IMR-90 (cell line): ENCODE data around the gene AOPEP. TPM values are rescaled to one million over a fixed set of nuclear protein-coding genes. Genes with fewer than 3 reads are reported as not detected.

Experiments
- ATAC-seq: fragments of 200-7000 bp; cut with Tn5 transposase; 2 replicates; pipeline ENCODE4 v1.9.1; 2020; ENCODE audit warnings: low read depth, mild to moderate bottlenecking, moderate library complexity
- BruUV-seq: library from RNA; stranded (reverse); fragments of 400-500 nt; replicated peaks from 2 replicates; lab custom pipeline; 2021; lab: Mats Ljungman, UMichigan
- CTCF ChIA-PET: fragments of 300-600 bp; formaldehyde crosslinking; extraction: SDS; loops from one replicate; lab custom pipeline; 2021; ENCODE audit warnings: antibody characterized with exemption; lab: Yijun Ruan, JAX
- POLR2A ChIA-PET: fragments of 300-600 bp; sonication (Branson Sonifier 250); formaldehyde crosslinking; loops from one replicate; lab custom pipeline; 2022; ENCODE audit warnings: antibody characterized with exemption; ENCODE audit not compliant: unreplicated experiment; lab: Charles Lee
- DNase-seq: peaks from one replicate; pipeline ENCODE4 v3.0.0; 2013
- H2AFZ ChIP-seq: replicated peaks from 2 replicates; pipeline ENCODE3; 2013; ENCODE audit warnings: low read length, mild to moderate bottlenecking; ENCODE audit not compliant: poor library complexity
- H2AK5ac ChIP-seq: 2 replicates; pipeline ENCODE4 v1.6.1; 2013; ENCODE audit warnings: low read depth, low read length, inconsistent platforms
- H2AK9ac ChIP-seq: replicated peaks from 2 replicates; pipeline ENCODE3; 2013; ENCODE audit warnings: mild to moderate bottlenecking, low read depth, low read length, moderate library complexity; ENCODE audit not compliant: poor library complexity
- H2BK120ac ChIP-seq: 2 replicates; pipeline ENCODE4 v1.6.1; 2013; ENCODE audit warnings: low read depth, low read length, inconsistent platforms
- H2BK15ac ChIP-seq: 3 replicates; pipeline ENCODE4 v1.6.1; 2013; ENCODE audit warnings: low read depth, low read length, inconsistent platforms
- H2BK20ac ChIP-seq: 2 replicates; pipeline ENCODE4 v1.6.1; 2013; ENCODE audit warnings: low read depth, mild to moderate bottlenecking, inconsistent platforms, low read length, moderate library complexity
- H2BK5ac ChIP-seq: 2 replicates; pipeline ENCODE4 v1.6.1; 2013; ENCODE audit warnings: mild to moderate bottlenecking, low read depth, low read length, inconsistent platforms; ENCODE audit not compliant: poor library complexity, severe bottlenecking
- H3K14ac ChIP-seq: replicated peaks from 2 replicates; pipeline ENCODE4 v1.6.1; 2013; ENCODE audit warnings: low read depth, low read length, inconsistent platforms
- H3K18ac ChIP-seq: 2 replicates; pipeline ENCODE4 v1.6.1; 2013; ENCODE audit warnings: low read depth, low read length, control low read depth
- H3K23ac ChIP-seq: 2 replicates; pipeline ENCODE4 v1.6.1; 2013; ENCODE audit warnings: low read depth, low read length, inconsistent platforms
- H3K27ac ChIP-seq: 2 replicates; pipeline ENCODE4 v1.5.1; 2013; ENCODE audit warnings: mild to moderate bottlenecking, control low read depth, low read length; ENCODE audit not compliant: insufficient read depth
- H3K27me3 ChIP-seq: 2 replicates; pipeline ENCODE4 v1.6.1; 2013; ENCODE audit warnings: low read length; ENCODE audit not compliant: control insufficient read depth, insufficient read depth
- H3K36me3 ChIP-seq: 2 replicates; pipeline ENCODE4 v1.6.1; 2013; ENCODE audit warnings: low read length, mixed read lengths; ENCODE audit not compliant: control insufficient read depth, insufficient read depth
- H3K4ac ChIP-seq: 2 replicates; pipeline ENCODE4 v1.6.1; 2013; ENCODE audit warnings: low read depth, low read length, inconsistent platforms
- H3K4me1 ChIP-seq: 2 replicates; pipeline ENCODE4 v1.6.1; 2013; ENCODE audit warnings: low read length, mixed read lengths; ENCODE audit not compliant: control insufficient read depth, insufficient read depth
- H3K4me2 ChIP-seq: 2 replicates; pipeline ENCODE4 v1.6.1; 2013; ENCODE audit warnings: low read depth, mild to moderate bottlenecking, control low read depth, low read length, moderate library complexity
- H3K4me3 ChIP-seq: 2 replicates; pipeline ENCODE4 v1.5.1; 2013; ENCODE audit warnings: low read depth, mild to moderate bottlenecking, control low read depth, low read length, moderate library complexity; ENCODE audit not compliant: insufficient read depth
- H3K56ac ChIP-seq: 2 replicates; pipeline ENCODE4 v1.6.1; 2013; ENCODE audit warnings: low read length, inconsistent platforms; ENCODE audit not compliant: insufficient read depth; ENCODE audit errors: extremely low read depth
- H3K79me1 ChIP-seq, 2 experiments: 2 replicates each; pipeline ENCODE4 v1.6.1; 2013; ENCODE audit warnings: low read length in 2 of 2, inconsistent platforms in 1 of 2, low read depth in 1 of 2
- H3K9ac ChIP-seq: 2 replicates; pipeline ENCODE4 v1.6.1; 2013; ENCODE audit warnings: low read depth, low read length, control low read depth
- H3K9me1 ChIP-seq: 2 replicates; pipeline ENCODE4 v1.6.1; 2013; ENCODE audit warnings: low read length, inconsistent platforms; ENCODE audit not compliant: insufficient read depth
- H3K9me3 ChIP-seq: 2 replicates; pipeline ENCODE4 v1.6.1; 2013; ENCODE audit warnings: low read length; ENCODE audit not compliant: control insufficient read depth, insufficient read depth
- H4K20me1 ChIP-seq: 2 replicates; pipeline ENCODE4 v1.6.1; 2013; ENCODE audit warnings: low read length, inconsistent platforms; ENCODE audit not compliant: insufficient read depth
- H4K5ac ChIP-seq: 2 replicates; pipeline ENCODE4 v1.6.1; 2013; ENCODE audit warnings: mild to moderate bottlenecking, low read depth, low read length, control low read depth
- H4K8ac ChIP-seq, 2 experiments: 2 replicates each; pipeline ENCODE4 v1.6.1; 2013; ENCODE audit warnings: low read depth in 2 of 2, low read length in 2 of 2, control low read depth in 1 of 2, inconsistent platforms in 1 of 2
- H4K91ac ChIP-seq: 2 replicates; pipeline ENCODE4 v1.6.1; 2013; ENCODE audit warnings: low read depth, low read length, inconsistent platforms; ENCODE audit not compliant: insufficient read depth
- BHLHE40 ChIP-seq: fragments of 150-350 bp; IDR thresholded peaks from 2 replicates; pipeline ENCODE4 v1.6.1; 2016; ENCODE audit warnings: mild to moderate bottlenecking, low read depth, low read length
- CEBPB ChIP-seq: IDR thresholded peaks from 2 replicates; pipeline ENCODE4 v1.6.1; 2012; ENCODE audit warnings: low read depth, low read length, improper control_type of control experiment
- FOS ChIP-seq: fragments of 150-350 bp; IDR thresholded peaks from 2 replicates; pipeline ENCODE4 v1.6.1; 2016; ENCODE audit warnings: low read depth, low read length
- MXI1 ChIP-seq: IDR thresholded peaks from 2 replicates; pipeline ENCODE4 v1.6.1; 2012; ENCODE audit warnings: low read depth, mild to moderate bottlenecking, low read length, moderate library complexity, borderline replicate concordance
- NFE2L2 ChIP-seq: fragments of 150-350 bp; IDR thresholded peaks from 2 replicates; pipeline ENCODE4 v1.6.1; 2016; ENCODE audit warnings: low read depth, mild to moderate bottlenecking, low read length
- POLR2A ChIP-seq: IDR thresholded peaks from 2 replicates; pipeline ENCODE4 v1.6.1; 2012; ENCODE audit warnings: mild to moderate bottlenecking, low read depth, low read length
- RAD21 ChIP-seq: IDR thresholded peaks from 2 replicates; pipeline ENCODE4 v1.6.1; 2012; ENCODE audit warnings: low read length, improper control_type of control experiment
- RFX5 ChIP-seq: IDR thresholded peaks from 2 replicates; pipeline ENCODE4 v1.8.0; 2012; ENCODE audit warnings: low read depth, mild to moderate bottlenecking, low read length, moderate library complexity
- SMC3 ChIP-seq: fragments of 150-350 bp; IDR thresholded peaks from 2 replicates; pipeline ENCODE4 v1.6.1; 2016; ENCODE audit warnings: low read depth, mild to moderate bottlenecking, antibody characterized with exemption, low read length, moderate library complexity
- WGBS, 2 experiments: methylation state at CpG; one replicate each; pipeline versions ENCODE4 v1.1.5 to v1.1.7; 2013; ENCODE audit warnings: missing lambda C conversion rate in 2 of 2; ENCODE audit not compliant: insufficient read length in 1 of 2; ENCODE audit errors: extremely low coverage in 2 of 2; 5-methylcytosine and 5-hydroxymethylcytosine counted together
- dilution Hi-C: fragments of 300-500 bp; cut with HindIII; formaldehyde crosslinking; loops from one replicate; pipeline ENCODE4 v1.14.3; 2018; ENCODE audit warnings: low sequenced_read_pairs; ENCODE audit not compliant: unreplicated experiment
- in situ Hi-C: fragments of 300-500 bp; cut with MboI; formaldehyde crosslinking; loops from 3 replicates; pipeline ENCODE4 v1.14.3; 2019; ENCODE audit warnings: low sequenced_read_pairs, inconsistent platforms, mixed read lengths
- intact Hi-C: fragments of 100-400 bp; cut with micrococcal nuclease; formaldehyde crosslinking; loops from 2 replicates; pipeline ENCODE4 v1.10.0; 2022
- polyA plus RNA-seq, 3 experiments: library from polyadenylated mRNA; depleted of rRNA; stranded (reverse); fragments of >200 nt; gene quantifications; 2 replicates each; pipeline ENCODE4 v1.2.3, GENCODE V29; 2012; ENCODE audit warnings: low replicate concordance in 1 of 3
- total RNA-seq: library from RNA; depleted of rRNA; stranded (reverse); fragments of >200 nt; gene quantifications from 2 replicates; pipeline ENCODE4 v1.2.3, GENCODE V29; 2012
- TF ChIP-seq, protein P1 (sequence below): fragments of 150-350 bp; IDR thresholded peaks from 2 replicates; pipeline ENCODE4 v1.6.1; 2017; ENCODE audit warnings: mild to moderate bottlenecking, antibody characterized with exemption, low read length, low read depth
- TF ChIP-seq, protein P2 (sequence below): fragments of 150-350 bp; IDR thresholded peaks from 2 replicates; pipeline ENCODE4 v1.6.1; 2016; ENCODE audit warnings: low read depth, mild to moderate bottlenecking, low read length, moderate library complexity, borderline replicate concordance
- TF ChIP-seq, protein P3 (sequence below): conservative IDR thresholded peaks from 2 replicates; pipeline ENCODE4 v1.5.1; 2012; ENCODE audit warnings: mild to moderate bottlenecking, low read depth, low read length, improper control_type of control experiment

The AOPEP gene
- total and polyA plus RNA-seq, 2 of the 4 experiments (the other 2 are of a cell fraction), result 34.9 to 38.7 TPM

DNA sequence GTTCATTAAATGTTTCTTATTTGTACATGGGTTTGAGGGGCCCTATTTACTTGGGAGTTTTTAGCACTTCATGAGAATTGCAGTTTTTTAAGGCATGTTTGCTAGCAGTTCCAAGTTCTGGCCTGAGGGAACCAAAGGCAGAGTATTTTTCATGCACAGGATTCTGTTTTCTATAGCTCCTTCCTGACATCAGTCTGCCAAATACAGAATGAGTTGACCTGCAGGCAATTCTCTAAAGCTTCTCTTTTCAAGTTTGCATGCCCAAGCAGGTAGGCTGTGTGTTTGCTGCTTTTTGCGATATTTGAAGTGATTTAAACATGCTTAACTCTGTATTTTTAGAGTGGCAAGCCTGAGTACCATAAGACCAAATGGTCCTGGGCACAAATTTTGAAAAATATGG is 75.8 kb downstream of the AOPEP start:
- H3K4ac ChIP-seq, result no peak overlapping the region
- TF ChIP-seq SMC3, result no peak
- no peak for TF ChIP-seq RAD21
- no peak for TF ChIP-seq CEBPB
- TF ChIP-seq FOS, result no peak
- TF ChIP-seq, protein P1, sequence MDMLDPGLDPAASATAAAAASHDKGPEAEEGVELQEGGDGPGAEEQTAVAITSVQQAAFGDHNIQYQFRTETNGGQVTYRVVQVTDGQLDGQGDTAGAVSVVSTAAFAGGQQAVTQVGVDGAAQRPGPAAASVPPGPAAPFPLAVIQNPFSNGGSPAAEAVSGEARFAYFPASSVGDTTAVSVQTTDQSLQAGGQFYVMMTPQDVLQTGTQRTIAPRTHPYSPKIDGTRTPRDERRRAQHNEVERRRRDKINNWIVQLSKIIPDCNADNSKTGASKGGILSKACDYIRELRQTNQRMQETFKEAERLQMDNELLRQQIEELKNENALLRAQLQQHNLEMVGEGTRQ, result no peak
- TF ChIP-seq MXI1, result no peak
- TF ChIP-seq, protein P2, sequence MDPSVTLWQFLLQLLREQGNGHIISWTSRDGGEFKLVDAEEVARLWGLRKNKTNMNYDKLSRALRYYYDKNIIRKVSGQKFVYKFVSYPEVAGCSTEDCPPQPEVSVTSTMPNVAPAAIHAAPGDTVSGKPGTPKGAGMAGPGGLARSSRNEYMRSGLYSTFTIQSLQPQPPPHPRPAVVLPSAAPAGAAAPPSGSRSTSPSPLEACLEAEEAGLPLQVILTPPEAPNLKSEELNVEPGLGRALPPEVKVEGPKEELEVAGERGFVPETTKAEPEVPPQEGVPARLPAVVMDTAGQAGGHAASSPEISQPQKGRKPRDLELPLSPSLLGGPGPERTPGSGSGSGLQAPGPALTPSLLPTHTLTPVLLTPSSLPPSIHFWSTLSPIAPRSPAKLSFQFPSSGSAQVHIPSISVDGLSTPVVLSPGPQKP, result no peak
- no peak for TF ChIP-seq NFE2L2
- no peak for TF ChIP-seq RFX5
- TF ChIP-seq, protein P3, sequence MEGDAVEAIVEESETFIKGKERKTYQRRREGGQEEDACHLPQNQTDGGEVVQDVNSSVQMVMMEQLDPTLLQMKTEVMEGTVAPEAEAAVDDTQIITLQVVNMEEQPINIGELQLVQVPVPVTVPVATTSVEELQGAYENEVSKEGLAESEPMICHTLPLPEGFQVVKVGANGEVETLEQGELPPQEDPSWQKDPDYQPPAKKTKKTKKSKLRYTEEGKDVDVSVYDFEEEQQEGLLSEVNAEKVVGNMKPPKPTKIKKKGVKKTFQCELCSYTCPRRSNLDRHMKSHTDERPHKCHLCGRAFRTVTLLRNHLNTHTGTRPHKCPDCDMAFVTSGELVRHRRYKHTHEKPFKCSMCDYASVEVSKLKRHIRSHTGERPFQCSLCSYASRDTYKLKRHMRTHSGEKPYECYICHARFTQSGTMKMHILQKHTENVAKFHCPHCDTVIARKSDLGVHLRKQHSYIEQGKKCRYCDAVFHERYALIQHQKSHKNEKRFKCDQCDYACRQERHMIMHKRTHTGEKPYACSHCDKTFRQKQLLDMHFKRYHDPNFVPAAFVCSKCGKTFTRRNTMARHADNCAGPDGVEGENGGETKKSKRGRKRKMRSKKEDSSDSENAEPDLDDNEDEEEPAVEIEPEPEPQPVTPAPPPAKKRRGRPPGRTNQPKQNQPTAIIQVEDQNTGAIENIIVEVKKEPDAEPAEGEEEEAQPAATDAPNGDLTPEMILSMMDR, result no peak
- TF ChIP-seq POLR2A, result no peak
- no peak for TF ChIP-seq BHLHE40
- H3K4me2 ChIP-seq, result no peak overlapping the region
- DNase-seq (no peak), ATAC-seq (no peak)
- H2BK5ac ChIP-seq, result no peak overlapping the region
- H3K9me1 ChIP-seq, result peaks cover 12% of the 10 kb centered on the region; the same call in 1 of the 2 replicates
- intact Hi-C loops, result loop anchor here (5.0 kb wide), 1 partner anchor 205 kb away; no protein-coding TSS in a partner anchor
- H3K9me3 ChIP-seq, result no peaks in the 10 kb centered on the region
- ChIA-PET CTCF (no interaction called here), POLR2A (no interaction called here)
- no peak overlapping the region for H3K56ac ChIP-seq
- H4K20me1 ChIP-seq, result no peaks in the 10 kb centered on the region; the same call in 1 of the 2 replicates
- H4K8ac ChIP-seq, result no peak overlapping the region
- no peak overlapping the region for H3K14ac ChIP-seq
- BruUV-seq, result no TSS peak
- peaks cover 4% of the 10 kb centered on the region; the same call in 1 of the 2 replicates for H3K36me3 ChIP-seq
- in situ Hi-C loops, result no loop called here
- H2BK15ac ChIP-seq, result no peak overlapping the region
- no peak overlapping the region for H3K27ac ChIP-seq
- no peak overlapping the region for H4K91ac ChIP-seq
- H3K23ac ChIP-seq, result no peak overlapping the region
- no peak overlapping the region for H2AK9ac ChIP-seq
- no peak overlapping the region; the same call in 1 of the 2 replicates for H3K18ac ChIP-seq
- no peak overlapping the region for H2BK120ac ChIP-seq
- no peak overlapping the region for H2BK20ac ChIP-seq
- H3K9ac ChIP-seq, result no peak overlapping the region
- no peak overlapping the region for H4K5ac ChIP-seq
- H3K4me1 ChIP-seq, result peaks cover 19% of the 10 kb centered on the region
- H3K27me3 ChIP-seq, result peaks cover 7% of the 10 kb centered on the region
- H3K4me3 ChIP-seq, result no peak overlapping the region
- H3K79me1 ChIP-seq, result peaks cover 4 to 11% of the 10 kb centered on the region in 2 experiments; a peak in 3 of 4 replicates
- WGBS, 2 experiments, result no CpG with 5 or more reads among the region's 1 CpG
- no peak overlapping the region for H2AFZ ChIP-seq
- dilution Hi-C loops, result no loop called here
- H2AK5ac ChIP-seq, result no peak overlapping the region
